B cell (primary cell): Measurements from ENCODE around the gene P3H3. TPM values are rescaled to one million over a fixed set of nuclear protein-coding genes. Genes with fewer than 3 reads are reported as not detected.

Source experiments
- ATAC-seq: fragments of 200-7000 bp; cut with Tn5 transposase; one replicate; pipeline ENCODE4 v1.10.0; 2021; ENCODE audit warnings: low read depth, mild to moderate bottlenecking, moderate number of reproducible peaks, moderate library complexity
- CTCF ChIA-PET: fragments of 350-600 bp; sonication (Branson Sonifier 250); formaldehyde crosslinking; loops from one replicate; lab custom pipeline; 2021; ENCODE audit warnings: antibody characterized with exemption, inconsistent platforms; lab: Charles Lee
- POLR2A ChIA-PET: fragments of 350-600 bp; sonication (Branson Sonifier 250); formaldehyde crosslinking; loops from one replicate; lab custom pipeline; 2021; ENCODE audit warnings: antibody characterized with exemption; lab: Charles Lee
- DNase-seq: peaks from one replicate; pipeline ENCODE4 v3.0.0; 2013
- H2AFZ ChIP-seq: 2 replicates; pipeline ENCODE4 v1.6.1; 2012; ENCODE audit warnings: mild to moderate bottlenecking, low read depth, low read length; ENCODE audit not compliant: insufficient read depth, poor library complexity, severe bottlenecking
- H3K27ac ChIP-seq, 2 donors: 1 replicate in 1 of 2; 2 replicates in 1 of 2; pipeline ENCODE4 v1.5.1; 2012 to 2013; ENCODE audit warnings: low read length in 2 of 2, mild to moderate bottlenecking in 2 of 2, moderate library complexity in 1 of 2
- H3K27me3 ChIP-seq, 4 experiments: fragments of 200-600 bp in 1 of 4; sonication (generic) in 1 of 4; replicated peaks in 1 of 4; 1 replicate in 2 of 4; 2 replicates in 2 of 4; pipeline versions ENCODE4 v1.6.1 to v1.7.0; 2013 to 2016; ENCODE audit warnings: low read length in 3 of 4, mild to moderate bottlenecking in 2 of 4, mixed read lengths in 1 of 4, moderate library complexity in 1 of 4; ENCODE audit not compliant: insufficient read depth in 4 of 4, control insufficient read depth in 3 of 4; ENCODE audit errors: control extremely low read depth in 1 of 4
- H3K36me3 ChIP-seq, 2 experiments: replicated peaks in 1 of 2; 1 replicate in 1 of 2; 2 replicates in 1 of 2; pipeline versions ENCODE4 v1.6.1 to v1.7.1; 2013; ENCODE audit warnings: low read length in 1 of 2; ENCODE audit not compliant: insufficient read depth in 2 of 2, control insufficient read depth in 1 of 2; ENCODE audit errors: control extremely low read depth in 1 of 2, extremely low read depth in 1 of 2
- H3K4me1 ChIP-seq, 2 donors: fragments of 200-600 bp in 1 of 2; sonication (generic) in 1 of 2; 1 replicate in 1 of 2; 2 replicates in 1 of 2; pipeline versions ENCODE4 v1.5.1 to v1.6.1; 2013 to 2017; ENCODE audit warnings: low read length in 2 of 2; ENCODE audit not compliant: control insufficient read depth in 2 of 2, insufficient read depth in 2 of 2
- H3K4me2 ChIP-seq: replicated peaks from 2 replicates; pipeline ENCODE3; 2012; ENCODE audit warnings: mild to moderate bottlenecking, low read depth, low read length; ENCODE audit not compliant: poor library complexity, severe bottlenecking
- H3K4me3 ChIP-seq, 5 experiments: fragments of 200-600 bp in 1 of 5; sonication (generic) in 1 of 5; 1 replicate in 3 of 5; 2 replicates in 2 of 5; pipeline versions ENCODE4 v1.5.1 to v1.7.0; 2011 to 2016; ENCODE audit warnings: low read length in 4 of 5, mild to moderate bottlenecking in 4 of 5, low read depth in 2 of 5, control low read depth in 1 of 5, moderate library complexity in 1 of 5; ENCODE audit not compliant: insufficient read depth in 1 of 5; ENCODE audit errors: control extremely low read depth in 1 of 5, extremely low read depth in 1 of 5
- H3K79me2 ChIP-seq: fragments of 200-600 bp; sonication (generic); one replicate; pipeline ENCODE4 v1.6.0; 2016; ENCODE audit warnings: low read length; ENCODE audit not compliant: control insufficient read depth, insufficient read depth
- H3K9ac ChIP-seq: fragments of 200-600 bp; sonication (generic); 2 replicates; pipeline ENCODE4 v1.6.1; 2017; ENCODE audit warnings: mild to moderate bottlenecking, low read length, moderate library complexity
- H3K9me3 ChIP-seq, 3 donors: one replicate each; pipeline versions ENCODE4 v1.6.1 to v1.7.1; 2013; ENCODE audit warnings: low read length in 2 of 3; ENCODE audit not compliant: control insufficient read depth in 2 of 3, insufficient read depth in 1 of 3; ENCODE audit errors: control extremely low read depth in 1 of 3
- H4K20me1 ChIP-seq: 2 replicates; pipeline ENCODE4 v1.6.0; 2012; ENCODE audit warnings: mild to moderate bottlenecking, low read length; ENCODE audit not compliant: insufficient read depth, control insufficient read depth, poor library complexity, severe bottlenecking
- H3K27ac Mint-ChIP-seq: one replicate; pipeline ENCODE4 v1.8.0; 2021; ENCODE audit warnings: mixed read lengths
- H3K27me3 Mint-ChIP-seq: one replicate; pipeline ENCODE4 v1.8.0; 2021; ENCODE audit warnings: mixed read lengths
- H3K4me1 Mint-ChIP-seq: one replicate; pipeline ENCODE4 v1.8.0; 2021; ENCODE audit warnings: mixed read lengths
- H3K4me3 Mint-ChIP-seq: one replicate; pipeline ENCODE4 v1.8.0; 2021; ENCODE audit warnings: mixed read lengths
- H3K9me3 Mint-ChIP-seq: one replicate; pipeline ENCODE4 v1.8.0; 2022; ENCODE audit warnings: mixed read lengths; ENCODE audit not compliant: insufficient read depth
- EZH2 ChIP-seq: IDR thresholded peaks from 2 replicates; pipeline ENCODE4 v1.6.1; 2012; ENCODE audit warnings: borderline replicate concordance, low read depth, mild to moderate bottlenecking, moderate library complexity, low read length; ENCODE audit not compliant: insufficient read depth, poor library complexity, severe bottlenecking
- WGBS: methylation state at CpG from one replicate; pipeline ENCODE4 v1.1.5; 2013; ENCODE audit warnings: missing lambda C conversion rate; ENCODE audit not compliant: insufficient coverage; 5-methylcytosine and 5-hydroxymethylcytosine counted together
- intact Hi-C: fragments of 100-400 bp; cut with micrococcal nuclease; formaldehyde crosslinking; loops from one replicate; pipeline ENCODE4 v1.10.0; 2022
- polyA plus RNA-seq: library from polyadenylated mRNA; depleted of rRNA; stranded (reverse); fragments of >200 nt; gene quantifications from 2 replicates; pipeline ENCODE4 v1.2.3, GENCODE V29; 2012
- total RNA-seq, 2 donors: library from RNA; stranded (reverse); fragments of 120-200 nt in 1 of 2; gene quantifications; 1 replicate in 1 of 2; 2 replicates in 1 of 2; pipeline versions ENCODE4 v1.2.3 to v1.2.4, GENCODE V29; 2013 to 2022
- TF ChIP-seq, protein P1 (sequence below): fragments of 200-600 bp; IDR thresholded peaks from one replicate; pipeline ENCODE4 v1.8.0; 2022; ENCODE audit warnings: antibody characterized with exemption, mild to moderate bottlenecking

The P3H3 gene
- total and polyA plus RNA-seq, 2 donors (not counting 1 experiment from before 2014, with no cell fraction given): 0.09 TPM; not detected in 1

DNA sequence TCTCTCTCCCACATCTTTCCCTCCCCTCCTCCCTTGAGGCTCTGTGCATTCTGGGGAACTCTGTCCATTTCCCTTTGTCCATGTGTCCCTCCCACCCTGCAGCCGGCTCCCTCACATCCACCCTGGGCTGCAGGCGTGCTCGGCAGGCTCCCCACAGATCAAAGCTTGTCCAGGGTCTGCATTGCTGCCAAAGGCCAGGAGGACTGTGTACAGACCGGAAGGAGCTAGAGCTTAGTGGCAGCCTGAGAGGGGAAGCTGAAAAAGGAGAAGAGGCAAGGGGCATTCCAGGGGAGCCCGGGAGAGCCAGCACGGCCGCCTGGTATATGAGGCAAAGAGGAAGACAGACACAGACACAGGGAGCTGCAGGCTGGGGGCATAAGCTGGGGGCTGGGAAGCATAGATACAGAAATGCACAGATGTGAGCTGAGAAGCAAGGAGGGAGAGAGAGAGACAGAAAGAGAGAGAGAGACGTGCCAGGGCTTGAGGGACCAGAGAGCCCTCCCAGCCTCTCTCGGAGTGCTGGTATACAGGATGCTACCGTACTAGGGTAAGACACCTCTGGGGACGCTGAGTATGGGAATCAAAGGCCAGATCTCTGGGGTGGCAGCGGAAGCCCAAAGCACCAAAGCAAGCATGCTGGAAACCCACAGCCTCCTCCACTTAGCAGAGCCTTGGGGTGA lies 35.5 kb upstream of the P3H3 start:
- peaks cover 13 to 19% of the 10 kb centered on the region in 2 donors for H3K4me1 ChIP-seq
- ChIA-PET CTCF (interaction anchor here (0.8 to 1.4 kb wide), 3 partner anchors 13 to 157 kb away, joined by 3 to 4 read pairs (median 3); partner anchors contain the start of gene LPAR5), POLR2A (no interaction called here)
- intact Hi-C loops: no loop called here
- H3K9me3 ChIP-seq: no peaks in the 10 kb centered on the region
- no peaks in the 10 kb centered on the region for H4K20me1 ChIP-seq
- H3K9ac ChIP-seq: no peak overlapping the region
- WGBS: 13% methylated on average over 11 of the region's 12 CpGs
- H3K4me1 Mint-ChIP-seq: peaks cover 13% of the 10 kb centered on the region
- H3K4me3 Mint-ChIP-seq: peak overlapping the region; percentile 52
- H3K27me3 Mint-ChIP-seq: peaks cover 40% of the 10 kb centered on the region
- H3K27ac Mint-ChIP-seq: peak overlapping the region; percentile 64
- DNase-seq: peak; percentile 65
- no peak overlapping the region for H3K4me3 ChIP-seq
- peak overlapping the region; percentile 53 for H3K4me2 ChIP-seq
- peak overlapping the region; percentile 48 for H2AFZ ChIP-seq
- H3K79me2 ChIP-seq: no peaks in the 10 kb centered on the region
- ATAC-seq: peak; percentile 49
- H3K36me3 ChIP-seq: no peaks in the 10 kb centered on the region
- H3K27ac ChIP-seq: no peak overlapping the region
- peaks cover 0 to 42% (median 4%) of the 10 kb centered on the region in 4 experiments for H3K27me3 ChIP-seq
- H3K9me3 Mint-ChIP-seq: no peaks in the 10 kb centered on the region
- no peak for TF ChIP-seq EZH2
- TF ChIP-seq, protein P1, sequence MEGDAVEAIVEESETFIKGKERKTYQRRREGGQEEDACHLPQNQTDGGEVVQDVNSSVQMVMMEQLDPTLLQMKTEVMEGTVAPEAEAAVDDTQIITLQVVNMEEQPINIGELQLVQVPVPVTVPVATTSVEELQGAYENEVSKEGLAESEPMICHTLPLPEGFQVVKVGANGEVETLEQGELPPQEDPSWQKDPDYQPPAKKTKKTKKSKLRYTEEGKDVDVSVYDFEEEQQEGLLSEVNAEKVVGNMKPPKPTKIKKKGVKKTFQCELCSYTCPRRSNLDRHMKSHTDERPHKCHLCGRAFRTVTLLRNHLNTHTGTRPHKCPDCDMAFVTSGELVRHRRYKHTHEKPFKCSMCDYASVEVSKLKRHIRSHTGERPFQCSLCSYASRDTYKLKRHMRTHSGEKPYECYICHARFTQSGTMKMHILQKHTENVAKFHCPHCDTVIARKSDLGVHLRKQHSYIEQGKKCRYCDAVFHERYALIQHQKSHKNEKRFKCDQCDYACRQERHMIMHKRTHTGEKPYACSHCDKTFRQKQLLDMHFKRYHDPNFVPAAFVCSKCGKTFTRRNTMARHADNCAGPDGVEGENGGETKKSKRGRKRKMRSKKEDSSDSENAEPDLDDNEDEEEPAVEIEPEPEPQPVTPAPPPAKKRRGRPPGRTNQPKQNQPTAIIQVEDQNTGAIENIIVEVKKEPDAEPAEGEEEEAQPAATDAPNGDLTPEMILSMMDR: no peak

DNA sequence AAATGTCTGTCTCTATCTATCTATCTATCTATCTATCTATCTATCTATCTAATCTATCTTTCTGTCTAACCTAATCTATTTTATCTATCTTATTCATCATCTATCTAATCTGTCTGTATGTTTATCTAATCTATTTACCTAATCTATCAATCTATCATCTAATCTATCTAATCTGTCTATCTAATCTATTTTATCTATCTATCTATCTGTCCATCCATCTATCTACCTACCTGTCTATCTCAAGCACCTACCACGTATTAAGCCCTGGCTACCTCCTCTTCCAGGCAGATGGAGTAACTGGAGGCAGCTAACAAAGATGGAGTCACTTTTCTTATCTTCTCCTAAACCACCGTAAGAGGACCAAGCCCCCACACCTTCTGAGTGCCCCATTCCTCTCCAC lies 33.1 kb upstream of the P3H3 start:
- no peaks in the 10 kb centered on the region for H3K9me3 ChIP-seq
- ChIA-PET POLR2A (no interaction called here), CTCF (interaction anchor here (0.7 kb wide), 1 partner anchor 285 kb away, joined by 3 read pairs; no protein-coding TSS in a partner anchor)
- H3K36me3 ChIP-seq: no peaks in the 10 kb centered on the region
- H3K4me1 ChIP-seq: peaks cover 13 to 19% of the 10 kb centered on the region in 2 donors
- no peak overlapping the region for H3K27ac ChIP-seq
- H3K79me2 ChIP-seq: no peaks in the 10 kb centered on the region
- no peak overlapping the region for H3K27ac Mint-ChIP-seq
- no peaks in the 10 kb centered on the region for H4K20me1 ChIP-seq
- H3K27me3 ChIP-seq: peaks cover 0 to 41% (median 4%) of the 10 kb centered on the region in 4 experiments
- no peak overlapping the region for H3K4me2 ChIP-seq
- no peak for ATAC-seq
- no peaks in the 10 kb centered on the region for H3K9me3 Mint-ChIP-seq
- no peak overlapping the region for H2AFZ ChIP-seq
- H3K4me1 Mint-ChIP-seq: peaks cover 13% of the 10 kb centered on the region
- no peak overlapping the region for H3K9ac ChIP-seq
- intact Hi-C loops: no loop called here
- DNase-seq: no peak
- peaks cover 42% of the 10 kb centered on the region for H3K27me3 Mint-ChIP-seq
- H3K4me3 Mint-ChIP-seq: no peak overlapping the region
- no peak for TF ChIP-seq EZH2
- TF ChIP-seq, protein P1: no peak
- WGBS: 100% methylated on average over 2 of the region's 2 CpGs
- H3K4me3 ChIP-seq: no peak overlapping the region
